ENCODE measurements around the gene MRPS6.

GRCh38 chr21:34076835-34077234, 3.5 kb downstream of the MRPS6 start:
- no peak for TF ChIP-seq BRCA1 (IDR thresholded peaks at IDR 0.05; ENCODE audit: low read depth, low read length)
- TF ChIP-seq TARDBP (IDR thresholded peaks at IDR 0.05; ENCODE audit: borderline replicate concordance) = no peak
- no peak for TF ChIP-seq POLR2AphosphoS5 (IDR thresholded peaks at IDR 0.05; ENCODE audit: low read length)
- no peak for TF ChIP-seq CTCF (IDR thresholded peaks at IDR 0.05 in 2 of 3, conservative IDR thresholded peaks at IDR 0.05 in 1 of 3; ENCODE audit: control insufficient read depth in 2 of 3, extremely low read depth in 1 of 3, insufficient read depth in 1 of 3, low read depth in 3 of 3, low read length in 3 of 3)
- no peak for TF ChIP-seq TAF1 (IDR thresholded peaks at IDR 0.05; ENCODE audit: borderline replicate concordance, low read depth, low read length)
- no peak for TF ChIP-seq HDAC6 (IDR thresholded peaks at IDR 0.05; ENCODE audit: unreplicated experiment)
- TF ChIP-seq RFX5 (IDR thresholded peaks at IDR 0.05; ENCODE audit: low read depth, low read length) = no peak
- TF ChIP-seq RCOR1 (conservative IDR thresholded peaks at IDR 0.05; ENCODE audit: low read depth, low read length) = no peak
- TF ChIP-seq SIN3A (IDR thresholded peaks at IDR 0.05; ENCODE audit: low read depth, low read length) = no peak
- no peak for TF ChIP-seq RAD51 (IDR thresholded peaks at IDR 0.05)
- TF ChIP-seq EP300 (IDR thresholded peaks at IDR 0.05; ENCODE audit: borderline replicate concordance in 1 of 2, control insufficient read depth in 1 of 2, low read depth in 2 of 2, low read length in 2 of 2) = no peak
- TF ChIP-seq E4F1 (IDR thresholded peaks at IDR 0.05; ENCODE audit: borderline replicate concordance, partially characterized antibody) = no peak
- no peak for TF ChIP-seq JUNB (IDR thresholded peaks at IDR 0.05)

All from GM12878 (cell line).